Measurements from ENCODE around the gene MX2. TPM values are rescaled to one million over a fixed set of nuclear protein-coding genes. Genes with fewer than 3 reads are reported as not detected.

Gene MX2
- total RNA-seq, 1 experiment from 2014 or later, result 56.7 TPM

DNA sequence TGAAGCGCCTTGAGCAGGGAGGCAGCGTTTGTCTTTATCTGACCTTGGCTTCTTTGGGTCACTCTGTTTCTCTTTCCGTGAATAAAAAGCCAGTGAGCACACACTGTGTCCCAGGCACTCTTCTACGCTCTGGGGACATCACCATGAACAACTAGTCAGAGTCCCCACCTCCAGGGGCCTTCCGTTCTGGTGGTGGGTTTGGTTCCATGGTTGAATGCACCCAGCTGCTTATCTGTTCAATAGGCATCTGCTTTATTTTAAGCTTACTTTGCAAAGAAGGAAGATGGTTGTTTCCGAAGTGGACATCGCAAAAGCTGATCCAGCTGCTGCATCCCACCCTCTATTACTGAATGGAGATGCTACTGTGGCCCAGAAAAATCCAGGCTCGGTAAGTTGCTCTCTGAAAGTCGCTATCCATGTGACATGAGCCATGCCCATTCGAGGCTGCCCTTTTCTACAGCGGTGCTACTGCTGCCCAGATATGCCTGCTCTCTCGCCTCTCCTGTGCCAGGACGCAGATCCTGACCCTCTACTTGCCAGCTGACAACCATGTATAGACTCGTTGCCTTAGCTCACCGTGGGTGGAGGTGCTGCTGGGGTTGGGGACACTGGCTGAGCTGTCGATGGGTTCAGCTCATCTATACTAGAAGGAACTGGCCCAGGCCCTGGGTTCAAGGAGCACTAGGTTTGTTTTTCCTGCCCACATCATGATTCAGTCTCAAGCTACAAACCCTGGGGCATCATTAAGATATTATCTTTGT is 70.1 kb downstream of the MX2 start:
- CTCF ChIA-PET, result no interaction called here
- POLR2A ChIA-PET, result no interaction called here
- no TSS peak for BruUV-seq (replicated peaks)
- Histone ChIP-seq H3K9me3 (ENCODE audit: control insufficient read depth, insufficient read depth, low read depth, low read length) (no peaks in the 10 kb centered on the region), H3K27me3 (ENCODE audit: control insufficient read depth, insufficient read depth, low read length) (no peaks in the 10 kb centered on the region), H3K27ac (ENCODE audit: low read length) (no peak overlapping the region), H3K4me3 (ENCODE audit: low read depth in 2 of 2, low read length in 2 of 2) (no peak overlapping the region), H3K36me3 (ENCODE audit: control insufficient read depth, insufficient read depth, low read length) (no peaks in the 10 kb centered on the region), H3K4me1 (ENCODE audit: control insufficient read depth, insufficient read depth, low read length) (no peaks in the 10 kb centered on the region)
- in situ Hi-C loops (cut with HindIII; ENCODE audit: low pct_unique_long_range_greater_than_20kb, low sequenced_read_pairs) (no loop called here), intact Hi-C loops (cut with micrococcal nuclease; ENCODE audit: unreplicated experiment) (no loop called here)
- no peak for TF ChIP-seq POLR2AphosphoS5 (IDR thresholded peaks at IDR 0.05; ENCODE audit: low read depth, low read length)
- TF ChIP-seq SIN3A (IDR thresholded peaks at IDR 0.05; ENCODE audit: borderline replicate concordance, insufficient read depth, low read depth, low read length), result no peak
- TF ChIP-seq, protein P1, sequence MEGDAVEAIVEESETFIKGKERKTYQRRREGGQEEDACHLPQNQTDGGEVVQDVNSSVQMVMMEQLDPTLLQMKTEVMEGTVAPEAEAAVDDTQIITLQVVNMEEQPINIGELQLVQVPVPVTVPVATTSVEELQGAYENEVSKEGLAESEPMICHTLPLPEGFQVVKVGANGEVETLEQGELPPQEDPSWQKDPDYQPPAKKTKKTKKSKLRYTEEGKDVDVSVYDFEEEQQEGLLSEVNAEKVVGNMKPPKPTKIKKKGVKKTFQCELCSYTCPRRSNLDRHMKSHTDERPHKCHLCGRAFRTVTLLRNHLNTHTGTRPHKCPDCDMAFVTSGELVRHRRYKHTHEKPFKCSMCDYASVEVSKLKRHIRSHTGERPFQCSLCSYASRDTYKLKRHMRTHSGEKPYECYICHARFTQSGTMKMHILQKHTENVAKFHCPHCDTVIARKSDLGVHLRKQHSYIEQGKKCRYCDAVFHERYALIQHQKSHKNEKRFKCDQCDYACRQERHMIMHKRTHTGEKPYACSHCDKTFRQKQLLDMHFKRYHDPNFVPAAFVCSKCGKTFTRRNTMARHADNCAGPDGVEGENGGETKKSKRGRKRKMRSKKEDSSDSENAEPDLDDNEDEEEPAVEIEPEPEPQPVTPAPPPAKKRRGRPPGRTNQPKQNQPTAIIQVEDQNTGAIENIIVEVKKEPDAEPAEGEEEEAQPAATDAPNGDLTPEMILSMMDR (IDR thresholded peaks at IDR 0.05), result no peak
- TF ChIP-seq, protein P2, sequence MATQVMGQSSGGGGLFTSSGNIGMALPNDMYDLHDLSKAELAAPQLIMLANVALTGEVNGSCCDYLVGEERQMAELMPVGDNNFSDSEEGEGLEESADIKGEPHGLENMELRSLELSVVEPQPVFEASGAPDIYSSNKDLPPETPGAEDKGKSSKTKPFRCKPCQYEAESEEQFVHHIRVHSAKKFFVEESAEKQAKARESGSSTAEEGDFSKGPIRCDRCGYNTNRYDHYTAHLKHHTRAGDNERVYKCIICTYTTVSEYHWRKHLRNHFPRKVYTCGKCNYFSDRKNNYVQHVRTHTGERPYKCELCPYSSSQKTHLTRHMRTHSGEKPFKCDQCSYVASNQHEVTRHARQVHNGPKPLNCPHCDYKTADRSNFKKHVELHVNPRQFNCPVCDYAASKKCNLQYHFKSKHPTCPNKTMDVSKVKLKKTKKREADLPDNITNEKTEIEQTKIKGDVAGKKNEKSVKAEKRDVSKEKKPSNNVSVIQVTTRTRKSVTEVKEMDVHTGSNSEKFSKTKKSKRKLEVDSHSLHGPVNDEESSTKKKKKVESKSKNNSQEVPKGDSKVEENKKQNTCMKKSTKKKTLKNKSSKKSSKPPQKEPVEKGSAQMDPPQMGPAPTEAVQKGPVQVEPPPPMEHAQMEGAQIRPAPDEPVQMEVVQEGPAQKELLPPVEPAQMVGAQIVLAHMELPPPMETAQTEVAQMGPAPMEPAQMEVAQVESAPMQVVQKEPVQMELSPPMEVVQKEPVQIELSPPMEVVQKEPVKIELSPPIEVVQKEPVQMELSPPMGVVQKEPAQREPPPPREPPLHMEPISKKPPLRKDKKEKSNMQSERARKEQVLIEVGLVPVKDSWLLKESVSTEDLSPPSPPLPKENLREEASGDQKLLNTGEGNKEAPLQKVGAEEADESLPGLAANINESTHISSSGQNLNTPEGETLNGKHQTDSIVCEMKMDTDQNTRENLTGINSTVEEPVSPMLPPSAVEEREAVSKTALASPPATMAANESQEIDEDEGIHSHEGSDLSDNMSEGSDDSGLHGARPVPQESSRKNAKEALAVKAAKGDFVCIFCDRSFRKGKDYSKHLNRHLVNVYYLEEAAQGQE (IDR thresholded peaks at IDR 0.05; ENCODE audit: insufficient read depth in 1 of 2, low read depth in 2 of 2, low read length in 1 of 2), result no peak
- TF ChIP-seq TCF7L2 (IDR thresholded peaks at IDR 0.05; ENCODE audit: low read depth, low read length), result no peak
- ATAC-seq (no peak), DNase-seq (ENCODE audit: low read depth, low spot score) (no peak)

GRCh38 chr21:41432562-41433460 is 71.0 kb downstream of the MX2 start:
- no TSS peak for BruUV-seq (replicated peaks)
- ATAC-seq (no peak), DNase-seq (ENCODE audit: low read depth, low spot score) (no peak)
- no peaks in the 10 kb centered on the region for H3K36me3 ChIP-seq (ENCODE audit: control insufficient read depth, insufficient read depth, low read length)
- no peak overlapping the region for H3K4me3 ChIP-seq (ENCODE audit: low read depth in 2 of 2, low read length in 2 of 2)
- no peaks in the 10 kb centered on the region for H3K4me1 ChIP-seq (ENCODE audit: control insufficient read depth, insufficient read depth, low read length)
- ChIA-PET POLR2A (no interaction called here), CTCF (no interaction called here)
- intact Hi-C loops (cut with micrococcal nuclease; ENCODE audit: unreplicated experiment), result no loop called here
- in situ Hi-C loops (cut with HindIII; ENCODE audit: low pct_unique_long_range_greater_than_20kb, low sequenced_read_pairs), result no loop called here
- H3K9me3 ChIP-seq (ENCODE audit: control insufficient read depth, insufficient read depth, low read depth, low read length), result no peaks in the 10 kb centered on the region
- TF ChIP-seq, protein P1 (IDR thresholded peaks at IDR 0.05), result no peak
- no peak for TF ChIP-seq POLR2AphosphoS5 (IDR thresholded peaks at IDR 0.05; ENCODE audit: low read depth, low read length)
- no peak for TF ChIP-seq SIN3A (IDR thresholded peaks at IDR 0.05; ENCODE audit: borderline replicate concordance, insufficient read depth, low read depth, low read length)
- TF ChIP-seq, protein P2 (IDR thresholded peaks at IDR 0.05; ENCODE audit: insufficient read depth in 1 of 2, low read depth in 2 of 2, low read length in 1 of 2), result no peak
- no peak for TF ChIP-seq TCF7L2 (IDR thresholded peaks at IDR 0.05; ENCODE audit: low read depth, low read length)
- H3K27me3 ChIP-seq (ENCODE audit: control insufficient read depth, insufficient read depth, low read length), result no peaks in the 10 kb centered on the region
- H3K27ac ChIP-seq (ENCODE audit: low read length), result no peak overlapping the region
